Measurements from ENCODE around the gene PLD5.
"Not testable (repeated sequence)": the region's sequence is repeated elsewhere in the genome, so short reads cannot be mapped to it uniquely, and the experiment has no call there.

PLD5 gene

GRCh38 chr1:242206994-242207393 lies 317.5 kb downstream of the PLD5 start:
- no peak for DNase-seq

- no peak for DNase-seq
Observed at GRCh38 chr1:242205622-242206489, 318.6 kb downstream of the PLD5 start.

- no peak for DNase-seq
Observed at GRCh38 chr1:242203262-242203661, 321.2 kb downstream of the PLD5 start.

- DNase-seq, result no peak
Observed at GRCh38 chr1:242201090-242201489, 323.4 kb downstream of the PLD5 start.

- DNase-seq, result no peak
Observed at GRCh38 chr1:242199776-242200458, 324.6 kb downstream of the PLD5 start.

GRCh38 chr1:242197907-242198820 lies 326.3 kb downstream of the PLD5 start:
- no peak for DNase-seq

- no peak for DNase-seq
Observed at GRCh38 chr1:242196914-242197313, 327.6 kb downstream of the PLD5 start.

- DNase-seq, result no peak
Observed at GRCh38 chr1:242196101-242196500, 328.4 kb downstream of the PLD5 start.

GRCh38 chr1:242189591-242189990 lies 334.9 kb downstream of the PLD5 start:
- DNase-seq, result no peak

- DNase-seq, result no peak
Observed at GRCh38 chr1:242187816-242188215, 336.7 kb downstream of the PLD5 start.

- DNase-seq, result no peak
Observed at GRCh38 chr1:242187171-242187570, 337.3 kb downstream of the PLD5 start.

- DNase-seq, result no peak
Observed at GRCh38 chr1:242185731-242186130, 338.8 kb downstream of the PLD5 start.

- no peak for DNase-seq
Observed at GRCh38 chr1:242184955-242185354, 339.5 kb downstream of the PLD5 start.

- not testable (repeated sequence) for DNase-seq
Observed at GRCh38 chr1:242179767-242180166, 344.7 kb downstream of the PLD5 start.

GRCh38 chr1:242178924-242179708 lies 345.4 kb downstream of the PLD5 start:
- DNase-seq, result no peak

- no peak for DNase-seq
Observed at GRCh38 chr1:242178436-242178835, 346.1 kb downstream of the PLD5 start.

GRCh38 chr1:242162140-242162539 lies 362.4 kb downstream of the PLD5 start:
- DNase-seq, result no peak

GRCh38 chr1:242147096-242147976 lies 377.2 kb downstream of the PLD5 start:
- no peak for DNase-seq

GRCh38 chr1:242146652-242147051 lies 377.8 kb downstream of the PLD5 start:
- no peak for DNase-seq

- DNase-seq, result no peak
Observed at GRCh38 chr1:242140836-242141235, 383.7 kb downstream of the PLD5 start.

- DNase-seq, result no peak
Observed at GRCh38 chr1:242139986-242140385, 384.5 kb downstream of the PLD5 start.

Data from stimulated activated CD4-positive, alpha-beta T cell treated with anti-CD3 and anti-CD28 coated beads, Interleukin-1b, Interleukin-23, amount 100 ng/mL, for 48 hours (primary cell).